HepG2 (cell line): ENCODE data around the gene UNC93A. TPM values are rescaled to one million over a fixed set of nuclear protein-coding genes. Genes with fewer than 3 reads are reported as not detected.

Source experiments
- ASH2L ChIP-seq: fragments of 300-600, 200-600 bp; sonication (generic); IDR thresholded peaks from 2 replicates; pipeline ENCODE4 v1.7.0; 2017; ENCODE audit warnings: low read depth, mild to moderate bottlenecking, moderate library complexity, mixed read lengths, low read length; ENCODE audit not compliant: insufficient read length
- CC2D1A ChIP-seq: sonication (generic); formaldehyde crosslinking; IDR thresholded peaks from 2 replicates; pipeline ENCODE4 v1.8.1; 2023; ENCODE audit warnings: mild to moderate bottlenecking, missing genetic modification reagents
- E2F1 ChIP-seq: sonication (generic); formaldehyde crosslinking; IDR thresholded peaks from 2 replicates; pipeline ENCODE4 v1.5.0; 2020; ENCODE audit warnings: missing genetic modification reagents
- FOXO1 ChIP-seq: sonication (generic); formaldehyde crosslinking; IDR thresholded peaks from 2 replicates; pipeline ENCODE4 v1.4.0; 2020; ENCODE audit warnings: missing genetic modification reagents
- HINFP ChIP-seq: sonication (generic); formaldehyde crosslinking; IDR thresholded peaks from 2 replicates; pipeline ENCODE4 v1.4.0; 2020; ENCODE audit warnings: low read depth, mild to moderate bottlenecking, missing genetic modification reagents
- KMT2A ChIP-seq: sonication (generic); formaldehyde crosslinking; IDR thresholded peaks from 2 replicates; pipeline ENCODE4 v1.4.0; 2020; ENCODE audit warnings: missing genetic modification reagents
- MAZ ChIP-seq, 2 experiments: sonication (generic) in 1 of 2; formaldehyde crosslinking in 1 of 2; IDR thresholded peaks; 2 replicates each; pipeline versions ENCODE4 v1.5.0 to v1.6.1; 2012 to 2020; ENCODE audit warnings: low read depth in 2 of 2, mild to moderate bottlenecking in 2 of 2, borderline replicate concordance in 1 of 2, improper control_type of control experiment in 1 of 2, low read length in 1 of 2, missing genetic modification reagents in 1 of 2, moderate library complexity in 1 of 2
- MIER2 ChIP-seq: IDR thresholded peaks from 2 replicates; pipeline ENCODE4 v1.6.1; 2016; ENCODE audit warnings: missing biosample characterization, missing genetic modification reagents
- MLX ChIP-seq: IDR thresholded peaks from 2 replicates; pipeline ENCODE4 v1.6.1; 2016
- NFIC ChIP-seq: IDR thresholded peaks from 2 replicates; pipeline ENCODE4 v1.6.1; 2012; ENCODE audit warnings: mild to moderate bottlenecking, low read length, inconsistent platforms
- RBFOX2 ChIP-seq: fragments of 200-400 bp; formaldehyde crosslinking; IDR thresholded peaks from 2 replicates; pipeline ENCODE4 v1.6.1; 2017; ENCODE audit warnings: low read depth, mild to moderate bottlenecking, low read length
- SRSF1 ChIP-seq: fragments of 200-400 bp; formaldehyde crosslinking; optimal IDR thresholded peaks from 2 replicates; pipeline ENCODE3; 2017; ENCODE audit warnings: mild to moderate bottlenecking, low read depth, low read length, moderate library complexity
- TAF1 ChIP-seq: sonication (generic); formaldehyde crosslinking; IDR thresholded peaks from 2 replicates; pipeline ENCODE4 v1.4.0; 2020; ENCODE audit warnings: missing genetic modification reagents
- ZMYM3 ChIP-seq: sonication (generic); formaldehyde crosslinking; IDR thresholded peaks from 2 replicates; pipeline ENCODE4 v1.5.1; 2020; ENCODE audit warnings: mild to moderate bottlenecking, missing genetic modification reagents
- ZNF367 ChIP-seq: sonication (generic); formaldehyde crosslinking; IDR thresholded peaks from 2 replicates; pipeline ENCODE4 v1.4.0; 2020; ENCODE audit warnings: missing genetic modification reagents, borderline replicate concordance
- ZNF432 ChIP-seq: sonication (generic); formaldehyde crosslinking; IDR thresholded peaks from 2 replicates; pipeline ENCODE4 v1.5.0; 2020; ENCODE audit warnings: missing genetic modification reagents, mild to moderate bottlenecking, borderline replicate concordance
- ZNF577 ChIP-seq: sonication (generic); formaldehyde crosslinking; IDR thresholded peaks from 2 replicates; pipeline ENCODE4 v1.4.0; 2020; ENCODE audit warnings: mild to moderate bottlenecking, low read depth, missing genetic modification reagents, borderline replicate concordance
- ZNF737 ChIP-seq: sonication (generic); formaldehyde crosslinking; IDR thresholded peaks from 2 replicates; pipeline ENCODE4 v1.5.0; 2020; ENCODE audit warnings: missing genetic modification reagents, mild to moderate bottlenecking, borderline replicate concordance
- polyA plus RNA-seq, 8 experiments: library from polyadenylated mRNA; depleted of rRNA in 3 of 8; stranded (reverse) in 7 of 8; unstranded in 1 of 8; fragments of >200 nt; fragmentation: Illumina TruSeq in 4 of 8; extraction: Trizol in 4 of 8; gene quantifications; 2 replicates each; pipeline versions ENCODE4 v1.2.1 to v1.2.3, GENCODE V29; 2011 to 2016; ENCODE audit warnings: low read depth in 4 of 8, missing spikeins in 1 of 8, mixed read lengths in 1 of 8; ENCODE audit not compliant: insufficient read depth in 1 of 8
- total RNA-seq, 5 experiments: library from RNA; depleted of rRNA; stranded (reverse); fragments of >200 nt; fragmentation: Illumina TruSeq; extraction: Trizol; gene quantifications; 2 replicates each; pipeline ENCODE4 v1.2.3, GENCODE V29; 2016; ENCODE audit warnings: low read depth in 1 of 5
- TF ChIP-seq, protein P1 (sequence below): sonication (generic); formaldehyde crosslinking; IDR thresholded peaks from 2 replicates; pipeline ENCODE4 v1.4.0; 2020; ENCODE audit warnings: mild to moderate bottlenecking, missing genetic modification reagents
- TF ChIP-seq, protein P2 (sequence below): sonication (generic); formaldehyde crosslinking; IDR thresholded peaks from 2 replicates; pipeline ENCODE4 v1.4.0; 2020; ENCODE audit warnings: mild to moderate bottlenecking, missing genetic modification reagents

UNC93A gene
- total and polyA plus RNA-seq, 2 of the 13 experiments (the other 11 are each of a cell fraction or from before 2014, with no cell fraction given): 11.0 to 42.7 TPM

DNA sequence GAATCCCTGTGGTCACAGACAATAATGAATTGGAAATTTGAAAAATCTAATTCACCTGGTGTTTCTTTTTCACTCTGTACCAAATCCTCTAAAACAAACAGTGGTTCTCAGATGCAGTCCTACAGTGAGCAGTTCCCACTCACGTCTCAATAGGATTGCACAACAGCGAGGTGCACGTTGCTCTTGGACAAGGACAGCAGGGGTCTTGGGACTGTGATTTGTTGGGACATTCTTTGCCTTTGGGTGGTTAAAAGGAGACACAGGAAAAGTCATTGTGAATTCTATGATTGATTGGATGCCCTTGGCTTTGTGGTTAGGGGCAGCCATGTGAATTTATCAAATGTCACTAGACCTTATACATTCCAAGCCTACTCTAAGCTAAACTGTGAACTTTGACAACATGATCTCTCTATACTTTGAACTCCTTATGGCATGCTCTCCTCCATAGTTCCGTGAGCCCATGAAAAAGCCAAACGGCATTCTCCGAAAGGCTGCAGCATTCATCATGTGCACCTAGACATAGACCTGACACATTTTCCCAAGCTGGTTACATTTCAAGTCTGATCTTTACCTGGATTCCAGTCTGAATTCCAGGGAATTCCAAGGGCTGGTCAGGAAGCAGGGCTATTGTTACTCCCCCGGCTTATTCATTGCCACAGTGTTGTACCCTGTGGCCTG, 647 bp downstream of the UNC93A start (continued):
- 0 out of 2 replicates have a peak, but pooled peaks have one; percentile 7 for TF ChIP-seq MLX (CRISPR knock-in tag)
- TF ChIP-seq ZMYM3 (CRISPR knock-in tag): peak; percentile 48; the same call in 1 of the 2 replicates
- TF ChIP-seq NFIC: 0 out of 2 replicates have a peak, but pooled peaks have one; percentile 62
- TF ChIP-seq HINFP (CRISPR knock-in tag): peak; percentile 51; the same call in 1 of the 2 replicates
- 0 out of 2 replicates have a peak, but pooled peaks have one; percentile 30 for TF ChIP-seq TAF1 (CRISPR knock-in tag)
- TF ChIP-seq FOXO1 (CRISPR knock-in tag): peak; percentile 62; the same call in 1 of the 2 replicates
- no peak; the same call in 1 of the 2 replicates for TF ChIP-seq MIER2
- 0 out of 2 replicates have a peak, but pooled peaks have one; percentile 35 for TF ChIP-seq KMT2A (CRISPR knock-in tag)
- no peak for TF ChIP-seq CC2D1A (CRISPR knock-in tag)
- no peak for TF ChIP-seq ZNF737 (CRISPR knock-in tag)
- no peak for TF ChIP-seq ZNF367 (CRISPR knock-in tag)
- no peak; the same call in 1 of the 2 replicates for TF ChIP-seq RBFOX2
- TF ChIP-seq, protein P1, sequence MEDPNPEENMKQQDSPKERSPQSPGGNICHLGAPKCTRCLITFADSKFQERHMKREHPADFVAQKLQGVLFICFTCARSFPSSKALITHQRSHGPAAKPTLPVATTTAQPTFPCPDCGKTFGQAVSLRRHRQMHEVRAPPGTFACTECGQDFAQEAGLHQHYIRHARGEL (CRISPR knock-in tag): no peak
- TF ChIP-seq ZNF432 (CRISPR knock-in tag): no peak
- TF ChIP-seq, protein P2, sequence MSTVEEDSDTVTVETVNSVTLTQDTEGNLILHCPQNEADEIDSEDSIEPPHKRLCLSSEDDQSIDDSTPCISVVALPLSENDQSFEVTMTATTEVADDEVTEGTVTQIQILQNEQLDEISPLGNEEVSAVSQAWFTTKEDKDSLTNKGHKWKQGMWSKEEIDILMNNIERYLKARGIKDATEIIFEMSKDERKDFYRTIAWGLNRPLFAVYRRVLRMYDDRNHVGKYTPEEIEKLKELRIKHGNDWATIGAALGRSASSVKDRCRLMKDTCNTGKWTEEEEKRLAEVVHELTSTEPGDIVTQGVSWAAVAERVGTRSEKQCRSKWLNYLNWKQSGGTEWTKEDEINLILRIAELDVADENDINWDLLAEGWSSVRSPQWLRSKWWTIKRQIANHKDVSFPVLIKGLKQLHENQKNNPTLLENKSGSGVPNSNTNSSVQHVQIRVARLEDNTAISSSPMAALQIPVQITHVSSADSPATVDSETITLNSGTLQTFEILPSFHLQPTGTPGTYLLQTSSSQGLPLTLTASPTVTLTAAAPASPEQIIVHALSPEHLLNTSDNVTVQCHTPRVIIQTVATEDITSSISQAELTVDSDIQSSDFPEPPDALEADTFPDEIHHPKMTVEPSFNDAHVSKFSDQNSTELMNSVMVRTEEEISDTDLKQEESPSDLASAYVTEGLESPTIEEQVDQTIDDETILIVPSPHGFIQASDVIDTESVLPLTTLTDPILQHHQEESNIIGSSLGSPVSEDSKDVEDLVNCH: no peak
- TF ChIP-seq SRSF1: no peak
- TF ChIP-seq ASH2L: peak; percentile 58
- no peak for TF ChIP-seq ZNF577 (CRISPR knock-in tag)
- no peak for TF ChIP-seq E2F1
- no peak for TF ChIP-seq MAZ (IDR thresholded peaks at IDR 0.05; ENCODE audit: borderline replicate concordance, low read depth, low read length)
- TF ChIP-seq MAZ (CRISPR knock-in tag; IDR thresholded peaks at IDR 0.05; ENCODE audit: low read depth): peak; percentile 23; the same call in 1 of the 2 replicates
